Prostate gland (tissue), 2 donors: ENCODE data around the gene PYDC1.

Source experiments
- CTCF ChIP-seq, 4 experiments: fragments of 200-600 bp in 2 of 4; fragments of 450-650 bp in 2 of 4; sonication (generic) in 2 of 4; IDR thresholded peaks; 1 replicate in 3 of 4; 2 replicates in 1 of 4; pipeline ENCODE4 v1.5.1; 2016 to 2019; ENCODE audit warnings: antibody characterized with exemption in 4 of 4, mild to moderate bottlenecking in 2 of 4, moderate library complexity in 2 of 4
- POLR2A ChIP-seq: fragments of 450-650 bp; IDR thresholded peaks from one replicate; pipeline ENCODE4 v1.6.1; 2016; ENCODE audit warnings: antibody characterized with exemption, mild to moderate bottlenecking
- POLR2AphosphoS5 ChIP-seq: sonication (generic); formaldehyde crosslinking; IDR thresholded peaks from one replicate; pipeline ENCODE4 v1.6.1; 2017; ENCODE audit warnings: antibody characterized with exemption

GRCh38 chr16:31204871-31205666 lies 11.9 kb downstream of the PYDC1 start:
- TF ChIP-seq CTCF (IDR thresholded peaks at IDR 0.05) (no peak), POLR2AphosphoS5 (no peak), POLR2A (no peak)
